HEK293 (cell line): ENCODE measurements around the gene CHST4.

Experiments used
- CTCF ChIA-PET: fragments of 350-600 bp; formaldehyde crosslinking; extraction: SDS; loops from one replicate; lab custom pipeline; 2021; ENCODE audit warnings: antibody characterized with exemption; lab: Yijun Ruan, JAX
- POLR2A ChIA-PET: fragments of 300-600 bp; formaldehyde crosslinking; extraction: SDS; loops from one replicate; lab custom pipeline; 2020; ENCODE audit warnings: antibody characterized with exemption, inconsistent platforms; lab: Yijun Ruan, JAX
- H3K27ac ChIP-seq: fragments of 200-500 bp; sonication (Bioruptor generic); 2 replicates; pipeline ENCODE4 v1.5.1; 2014; ENCODE audit warnings: low read depth, low read length, control low read depth, inconsistent platforms; ENCODE audit errors: extremely low read depth
- H3K36me3 ChIP-seq, 2 experiments: fragments of 200-500 bp in 1 of 2; sonication (Bioruptor generic) in 1 of 2; 1 replicate in 1 of 2; 2 replicates in 1 of 2; pipeline ENCODE4 v1.5.1; 2014 to 2017; ENCODE audit warnings: inconsistent platforms in 2 of 2, low read length in 2 of 2; ENCODE audit not compliant: control insufficient read depth in 2 of 2, insufficient read depth in 1 of 2
- H3K4me1 ChIP-seq: fragments of 200-500 bp; sonication (Bioruptor generic); 2 replicates; pipeline ENCODE4 v1.5.1; 2014; ENCODE audit warnings: mild to moderate bottlenecking, low read length, inconsistent platforms; ENCODE audit not compliant: control insufficient read depth, insufficient read depth
- H3K4me3 ChIP-seq: 2 replicates; pipeline ENCODE4 v1.5.1; 2011; ENCODE audit warnings: low read depth, mild to moderate bottlenecking, control low read depth, low read length, moderate library complexity
- H3K9me3 ChIP-seq: fragments of 200-500 bp; sonication (Bioruptor generic); 2 replicates; pipeline ENCODE4 v1.5.1; 2014; ENCODE audit warnings: low read depth, low read length, inconsistent platforms; ENCODE audit not compliant: control insufficient read depth, insufficient read depth
- EGR2 ChIP-seq: fragments of 450-650 bp; formaldehyde crosslinking; IDR thresholded peaks from 2 replicates; pipeline ENCODE4 v1.5.1; 2016; ENCODE audit warnings: low read depth, missing biosample characterization, missing genetic modification characterization
- REPIN1 ChIP-seq: fragments of 450-650 bp; formaldehyde crosslinking; IDR thresholded peaks from 2 replicates; pipeline ENCODE4 v1.5.1; 2017; ENCODE audit warnings: missing biosample characterization, missing genetic modification characterization, low read depth
- ZFHX2 ChIP-seq: fragments of 450-650 bp; formaldehyde crosslinking; conservative IDR thresholded peaks from 2 replicates; pipeline ENCODE4 v1.5.1; 2016; ENCODE audit warnings: missing biosample characterization, missing genetic modification characterization
- ZFP69B ChIP-seq: fragments of 450-650 bp; formaldehyde crosslinking; IDR thresholded peaks from 2 replicates; pipeline ENCODE4 v1.5.1; 2016; ENCODE audit warnings: missing biosample characterization, missing genetic modification characterization
- ZNF10 ChIP-seq: fragments of 450-650 bp; formaldehyde crosslinking; IDR thresholded peaks from 2 replicates; pipeline ENCODE4 v1.5.1; 2017; ENCODE audit warnings: missing biosample characterization, missing genetic modification characterization
- ZNF146 ChIP-seq: fragments of 450-650 bp; formaldehyde crosslinking; IDR thresholded peaks from 2 replicates; pipeline ENCODE4 v1.5.1; 2016; ENCODE audit warnings: missing biosample characterization, missing genetic modification characterization
- ZNF175 ChIP-seq: fragments of 450-650 bp; formaldehyde crosslinking; IDR thresholded peaks from 2 replicates; pipeline ENCODE4 v1.5.1; 2016; ENCODE audit warnings: missing biosample characterization, missing genetic modification characterization
- ZNF248 ChIP-seq: fragments of 450-650 bp; formaldehyde crosslinking; IDR thresholded peaks from 2 replicates; pipeline ENCODE4 v1.5.1; 2017; ENCODE audit warnings: missing biosample characterization, missing genetic modification characterization
- ZNF416 ChIP-seq: fragments of 450-650 bp; formaldehyde crosslinking; IDR thresholded peaks from 2 replicates; pipeline ENCODE4 v1.5.1; 2016; ENCODE audit warnings: missing biosample characterization, missing genetic modification characterization
- ZNF514 ChIP-seq: fragments of 450-650 bp; formaldehyde crosslinking; IDR thresholded peaks from 2 replicates; pipeline ENCODE4 v1.5.1; 2016; ENCODE audit warnings: missing biosample characterization, missing genetic modification characterization
- ZNF571 ChIP-seq: fragments of 450-650 bp; formaldehyde crosslinking; IDR thresholded peaks from 2 replicates; pipeline ENCODE4 v1.5.0; 2017; ENCODE audit warnings: missing biosample characterization, missing genetic modification characterization
- ZNF707 ChIP-seq: fragments of 450-650 bp; formaldehyde crosslinking; IDR thresholded peaks from 2 replicates; pipeline ENCODE4 v1.5.1; 2016; ENCODE audit warnings: missing biosample characterization, missing genetic modification characterization
- ZNF768 ChIP-seq: fragments of 450-650 bp; formaldehyde crosslinking; IDR thresholded peaks from 2 replicates; pipeline ENCODE4 v1.5.1; 2018; ENCODE audit warnings: missing biosample characterization, mild to moderate bottlenecking, missing genetic modification characterization
- ZSCAN23 ChIP-seq: fragments of 450-650 bp; formaldehyde crosslinking; IDR thresholded peaks from 2 replicates; pipeline ENCODE4 v1.5.1; 2016; ENCODE audit warnings: missing biosample characterization, missing genetic modification characterization
- TF ChIP-seq, protein P1 (sequence below): fragments of 450-650 bp; formaldehyde crosslinking; conservative IDR thresholded peaks from 2 replicates; pipeline ENCODE4 v1.5.1; 2016; ENCODE audit warnings: low read depth, missing biosample characterization, missing genetic modification characterization
- TF ChIP-seq, protein P2 (sequence below): fragments of 450-650 bp; formaldehyde crosslinking; IDR thresholded peaks from 2 replicates; pipeline ENCODE4 v1.5.1; 2016; ENCODE audit warnings: missing biosample characterization, missing genetic modification characterization

The CHST4 gene

DNA sequence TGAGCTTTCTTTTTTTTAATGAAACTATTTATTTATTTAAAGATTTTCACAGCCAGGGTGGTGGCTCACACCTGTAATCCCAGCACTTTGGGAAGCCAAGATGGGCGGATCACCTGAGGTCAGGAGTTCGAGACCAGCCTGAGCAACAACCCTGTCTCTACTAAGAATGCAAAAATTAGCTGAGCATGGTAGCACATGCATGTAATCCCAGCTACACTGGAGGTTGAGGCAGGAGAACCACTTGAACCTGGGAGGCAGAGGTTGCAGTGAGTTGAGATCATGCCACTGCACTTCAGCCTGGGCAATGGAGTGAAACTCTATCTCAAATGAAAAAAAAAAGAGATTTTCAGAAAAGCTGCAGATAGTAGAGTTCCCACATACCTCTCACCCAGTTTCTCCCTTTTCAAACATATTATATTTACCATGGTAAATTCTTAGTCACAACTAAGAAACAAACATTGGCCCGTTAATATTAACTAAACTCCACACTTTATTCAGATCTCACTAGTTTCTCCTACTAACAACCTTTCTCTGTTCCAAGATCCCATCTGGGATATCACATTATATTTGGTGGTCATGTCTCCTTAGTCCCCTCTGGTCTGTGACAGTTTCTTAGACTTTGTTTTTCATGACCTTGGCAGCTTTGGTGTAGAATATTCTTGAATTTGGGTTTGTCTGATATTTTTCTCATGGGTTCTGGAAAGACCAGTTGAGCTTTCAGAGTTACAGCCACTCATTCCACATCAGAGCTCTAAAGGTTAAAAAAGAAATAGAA lies 58.5 kb downstream of the CHST4 start (continued):
- TF ChIP-seq, protein P1, sequence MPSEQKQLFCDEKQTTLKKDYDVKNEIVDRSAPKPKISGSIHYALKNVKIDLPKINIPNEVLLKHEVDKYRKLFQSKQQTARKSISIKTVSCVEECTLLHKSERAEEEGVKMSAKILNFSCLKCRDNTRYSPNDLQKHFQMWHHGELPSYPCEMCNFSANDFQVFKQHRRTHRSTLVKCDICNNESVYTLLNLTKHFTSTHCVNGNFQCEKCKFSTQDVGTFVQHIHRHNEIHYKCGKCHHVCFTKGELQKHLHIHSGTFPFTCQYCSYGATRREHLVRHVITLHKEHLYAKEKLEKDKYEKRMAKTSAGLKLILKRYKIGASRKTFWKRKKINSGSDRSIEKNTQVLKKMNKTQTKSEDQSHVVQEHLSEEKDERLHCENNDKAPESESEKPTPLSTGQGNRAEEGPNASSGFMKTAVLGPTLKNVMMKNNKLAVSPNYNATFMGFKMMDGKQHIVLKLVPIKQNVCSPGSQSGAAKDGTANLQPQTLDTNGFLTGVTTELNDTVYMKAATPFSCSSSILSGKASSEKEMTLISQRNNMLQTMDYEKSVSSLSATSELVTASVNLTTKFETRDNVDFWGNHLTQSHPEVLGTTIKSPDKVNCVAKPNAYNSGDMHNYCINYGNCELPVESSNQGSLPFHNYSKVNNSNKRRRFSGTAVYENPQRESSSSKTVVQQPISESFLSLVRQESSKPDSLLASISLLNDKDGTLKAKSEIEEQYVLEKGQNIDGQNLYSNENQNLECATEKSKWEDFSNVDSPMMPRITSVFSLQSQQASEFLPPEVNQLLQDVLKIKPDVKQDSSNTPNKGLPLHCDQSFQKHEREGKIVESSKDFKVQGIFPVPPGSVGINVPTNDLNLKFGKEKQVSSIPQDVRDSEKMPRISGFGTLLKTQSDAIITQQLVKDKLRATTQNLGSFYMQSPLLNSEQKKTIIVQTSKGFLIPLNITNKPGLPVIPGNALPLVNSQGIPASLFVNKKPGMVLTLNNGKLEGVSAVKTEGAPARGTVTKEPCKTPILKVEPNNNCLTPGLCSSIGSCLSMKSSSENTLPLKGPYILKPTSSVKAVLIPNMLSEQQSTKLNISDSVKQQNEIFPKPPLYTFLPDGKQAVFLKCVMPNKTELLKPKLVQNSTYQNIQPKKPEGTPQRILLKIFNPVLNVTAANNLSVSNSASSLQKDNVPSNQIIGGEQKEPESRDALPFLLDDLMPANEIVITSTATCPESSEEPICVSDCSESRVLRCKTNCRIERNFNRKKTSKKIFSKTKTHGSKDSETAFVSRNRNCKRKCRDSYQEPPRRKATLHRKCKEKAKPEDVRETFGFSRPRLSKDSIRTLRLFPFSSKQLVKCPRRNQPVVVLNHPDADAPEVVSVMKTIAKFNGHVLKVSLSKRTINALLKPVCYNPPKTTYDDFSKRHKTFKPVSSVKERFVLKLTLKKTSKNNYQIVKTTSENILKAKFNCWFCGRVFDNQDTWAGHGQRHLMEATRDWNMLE (tag by site-specific recombination), result no peak
- no peak for TF ChIP-seq ZSCAN23 (tag by site-specific recombination)
- TF ChIP-seq ZNF416 (tag by site-specific recombination), result no peak
- TF ChIP-seq ZNF571 (tag by site-specific recombination), result no peak
- TF ChIP-seq REPIN1 (tag by site-specific recombination), result no peak
- TF ChIP-seq, protein P2, sequence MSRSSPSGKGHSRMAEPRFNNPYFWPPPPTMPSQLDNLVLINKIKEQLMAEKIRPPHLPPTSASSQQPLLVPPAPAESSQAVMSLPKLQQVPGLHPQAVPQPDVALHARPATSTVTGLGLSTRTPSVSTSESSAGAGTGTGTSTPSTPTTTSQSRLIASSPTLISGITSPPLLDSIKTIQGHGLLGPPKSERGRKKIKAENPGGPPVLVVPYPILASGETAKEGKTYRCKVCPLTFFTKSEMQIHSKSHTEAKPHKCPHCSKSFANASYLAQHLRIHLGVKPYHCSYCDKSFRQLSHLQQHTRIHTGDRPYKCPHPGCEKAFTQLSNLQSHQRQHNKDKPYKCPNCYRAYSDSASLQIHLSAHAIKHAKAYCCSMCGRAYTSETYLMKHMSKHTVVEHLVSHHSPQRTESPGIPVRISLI (tag by site-specific recombination), result no peak
- TF ChIP-seq, all 188 proteins: peak for 0

DNA sequence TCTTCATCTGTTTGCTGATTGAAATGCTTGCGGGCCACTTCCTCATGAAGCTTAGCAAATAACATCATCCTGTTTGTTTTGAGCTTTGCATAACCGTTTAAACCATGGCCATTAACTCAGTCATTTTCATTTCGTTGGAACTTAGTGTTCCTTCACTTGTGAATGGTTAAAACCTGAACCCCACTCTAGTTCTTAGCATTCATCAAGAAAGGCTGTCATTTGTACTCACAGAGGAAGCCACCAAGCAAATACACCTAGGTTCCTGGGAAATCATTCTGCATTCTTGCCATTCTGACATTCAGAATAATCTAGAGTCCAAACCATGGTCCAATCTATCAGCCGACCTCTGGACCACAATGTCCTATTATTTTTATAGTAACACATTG lies 59.1 kb downstream of the CHST4 start:
- Histone ChIP-seq H3K36me3 (no peaks in the 10 kb centered on the region), H3K4me3 (no peak overlapping the region), H3K4me1 (no peaks in the 10 kb centered on the region), H3K27ac (no peak overlapping the region), H3K9me3 (no peaks in the 10 kb centered on the region)
- ChIA-PET POLR2A (no interaction called here), CTCF (interaction anchor here (2.6 kb wide), 1 partner anchor 26 kb away, joined by 11 read pairs; no protein-coding TSS in a partner anchor)
- TF ChIP-seq ZNF175 (tag by site-specific recombination) (no peak), ZNF10 (no peak), ZNF768 (no peak), ZNF146 (tag by site-specific recombination) (no peak), ZNF514 (tag by site-specific recombination) (no peak), ZFHX2 (tag by site-specific recombination) (no peak), EGR2 (tag by site-specific recombination) (no peak), ZNF707 (tag by site-specific recombination) (no peak), ZNF248 (tag by site-specific recombination) (no peak), ZFP69B (tag by site-specific recombination) (no peak)
